OCI-M2 (cell line): ENCODE measurements around the gene RWDD3.

ENCODE experiments used
- DNase-seq: peaks from one replicate; lab custom pipeline; 2025; ENCODE audit not compliant: unreplicated experiment; lab: John Stamatoyannopoulos, UW

RWDD3 gene

DNA sequence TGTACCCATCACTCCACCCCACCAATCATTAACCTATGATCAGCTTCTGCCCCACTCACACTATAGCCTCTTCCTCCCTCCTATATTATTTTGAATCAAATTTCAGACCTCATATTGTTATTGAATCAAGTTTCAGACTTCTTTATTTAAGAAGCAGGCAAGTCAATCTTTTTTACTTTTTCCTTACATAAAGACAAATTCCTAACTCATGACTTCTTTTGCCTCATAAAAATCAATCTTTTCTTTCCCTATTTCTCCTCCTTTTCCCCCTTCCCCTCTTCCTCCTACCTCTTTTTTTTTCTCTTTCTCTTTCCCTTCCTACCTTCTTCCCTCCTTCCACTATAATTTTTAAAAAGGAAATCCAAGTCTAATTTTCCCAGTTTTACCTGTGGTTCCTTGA lies 4.3 kb upstream of the RWDD3 start:
- no peak for DNase-seq

- no peak for DNase-seq
These were observed 3.8 kb upstream of the RWDD3 start for GRCh38 chr1:95230256-95230655.

DNA sequence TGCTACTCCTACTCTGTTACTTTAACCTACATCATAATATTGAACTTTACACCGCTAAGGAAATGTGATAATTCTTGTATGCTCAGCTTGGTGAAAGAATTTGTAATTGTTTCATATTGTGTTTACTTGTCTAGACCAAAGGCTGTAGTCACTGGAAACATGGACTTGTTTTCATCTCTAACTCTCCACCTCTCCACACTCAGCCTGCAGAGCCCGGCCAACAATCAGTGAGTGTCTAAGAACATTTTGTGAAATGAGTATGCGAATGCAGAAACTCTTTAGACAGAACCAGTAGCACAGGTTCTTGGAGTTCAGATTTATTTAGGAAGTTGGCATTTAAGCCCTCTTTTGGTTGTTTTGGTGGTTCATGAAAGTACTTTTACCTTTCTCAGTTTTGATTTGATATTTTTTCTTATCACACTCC lies 3.2 kb upstream of the RWDD3 start:
- DNase-seq: no peak

- DNase-seq: no peak
These were observed 1.2 kb upstream of the RWDD3 start for GRCh38 chr1:95232646-95233318.

GRCh38 chr1:95233319-95233736 lies 682 bp upstream of the RWDD3 start:
- DNase-seq: no peak

DNA sequence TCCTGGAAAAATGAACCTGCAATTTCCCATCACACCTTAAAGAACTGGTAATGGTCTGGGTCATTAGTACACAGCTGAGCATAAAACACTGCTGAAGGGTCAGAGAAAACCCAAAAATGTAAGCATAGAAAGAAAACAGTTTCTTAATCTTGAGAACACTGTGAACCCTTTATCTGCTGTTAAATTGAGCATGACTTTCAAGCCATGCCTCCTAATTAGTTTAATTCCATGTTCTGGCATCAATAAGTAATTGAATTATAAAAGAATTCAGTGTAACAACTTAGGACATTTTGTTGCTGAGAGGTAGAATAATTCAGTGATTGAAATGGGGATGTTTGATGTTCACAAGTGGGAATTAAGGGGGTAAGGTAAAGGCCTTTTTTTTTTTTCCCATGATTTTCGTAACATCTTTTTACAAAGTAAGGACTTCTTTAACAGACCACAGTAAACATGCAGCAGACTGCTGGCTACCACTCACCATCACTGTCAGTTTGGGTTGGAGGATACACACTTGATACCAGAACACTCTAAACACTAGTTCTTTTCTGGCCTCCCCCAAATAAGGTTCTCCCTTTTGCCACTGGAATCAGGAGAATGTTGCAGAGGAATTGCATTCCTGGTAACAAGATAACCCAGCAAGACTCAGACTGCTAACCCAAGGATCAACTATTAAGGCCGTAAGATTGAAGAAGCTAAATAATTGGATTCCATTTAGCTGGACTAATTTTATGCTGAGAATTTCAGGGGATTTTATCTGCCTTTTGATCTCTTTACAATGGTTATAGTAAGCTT lies 3.0 kb downstream of the RWDD3 start:
- no peak for DNase-seq

DNA sequence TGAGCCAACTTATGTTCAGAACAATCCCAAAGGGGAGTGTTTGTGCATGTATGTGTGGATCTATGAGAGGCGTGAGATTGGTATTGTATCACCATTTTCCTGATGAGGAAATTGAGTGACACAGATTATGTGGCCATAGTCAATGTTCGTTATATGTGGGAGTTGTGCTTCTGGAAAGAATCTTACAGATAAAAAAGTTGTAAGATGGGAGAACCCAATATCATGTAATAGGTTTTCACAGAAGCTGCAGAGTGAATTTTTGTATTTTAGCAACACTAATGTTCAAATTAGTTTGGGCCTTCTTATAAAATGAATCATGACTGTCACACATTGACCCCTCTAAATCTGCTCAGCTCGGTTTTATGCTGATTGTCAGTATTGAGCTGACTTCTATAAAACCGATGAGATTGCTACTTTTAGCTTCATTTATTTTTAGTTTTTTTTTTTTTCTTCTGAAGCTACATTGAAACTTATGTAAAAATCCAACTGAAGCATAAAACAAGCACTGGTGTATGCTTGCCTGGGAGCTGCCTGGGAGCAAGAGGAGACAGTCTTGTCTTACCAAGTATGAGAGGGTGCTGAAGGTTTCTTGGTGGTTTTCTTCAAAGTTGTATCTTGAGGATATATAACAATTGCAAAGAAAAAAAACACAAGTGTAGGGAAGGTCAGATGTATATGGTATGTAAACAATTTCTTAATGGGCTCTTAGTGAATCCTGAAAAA lies 4.1 kb downstream of the RWDD3 start:
- no peak for DNase-seq

DNA sequence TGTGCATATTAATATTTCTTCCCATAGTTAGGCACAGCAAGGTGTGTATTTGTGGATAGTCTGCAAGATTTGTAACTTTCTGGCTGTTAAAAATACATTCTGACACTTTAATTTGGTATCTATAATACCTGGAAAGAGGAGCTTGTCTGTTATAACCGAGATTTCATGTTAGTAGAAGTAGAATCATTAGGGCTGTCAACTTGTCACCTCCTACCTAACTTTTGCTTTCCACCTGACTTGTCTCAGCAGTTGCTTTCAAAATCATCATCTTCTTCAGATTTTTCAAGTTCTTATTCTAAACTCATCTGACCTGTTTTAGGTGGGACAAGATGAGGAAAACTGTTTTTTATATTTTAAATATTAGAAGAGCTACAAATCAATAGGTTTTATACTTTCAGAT lies 11.0 kb downstream of the RWDD3 start:
- DNase-seq: no peak

GRCh38 chr1:95246511-95246910 lies 12.5 kb downstream of the RWDD3 start:
- DNase-seq: no peak

DNA sequence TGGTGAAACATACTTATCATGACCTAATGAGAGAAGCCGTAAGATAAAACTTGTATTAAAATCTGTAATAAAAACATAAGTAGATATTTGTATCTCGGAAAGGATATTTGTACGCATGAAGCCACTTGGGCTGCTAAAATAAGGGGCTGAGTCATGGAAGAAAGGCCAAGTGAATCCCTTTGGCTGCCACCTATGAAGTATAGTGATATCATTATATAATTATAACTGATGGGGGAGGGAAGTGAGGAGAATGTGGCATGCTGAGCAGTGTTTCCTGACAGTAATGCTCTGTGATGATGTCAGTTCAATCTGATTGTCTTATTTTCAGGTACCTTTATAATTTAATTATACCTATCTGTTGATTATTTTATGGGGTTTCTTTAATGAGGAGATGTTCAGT lies 13.6 kb downstream of the RWDD3 start:
- DNase-seq: no peak

- no peak for DNase-seq
These were observed 15.9 kb downstream of the RWDD3 start for GRCh38 chr1:95249916-95250315.

- no peak for DNase-seq
These were observed 18.4 kb downstream of the RWDD3 start for GRCh38 chr1:95252422-95252821.

- no peak for DNase-seq
These were observed 20.9 kb downstream of the RWDD3 start for GRCh38 chr1:95254959-95255358.

DNA sequence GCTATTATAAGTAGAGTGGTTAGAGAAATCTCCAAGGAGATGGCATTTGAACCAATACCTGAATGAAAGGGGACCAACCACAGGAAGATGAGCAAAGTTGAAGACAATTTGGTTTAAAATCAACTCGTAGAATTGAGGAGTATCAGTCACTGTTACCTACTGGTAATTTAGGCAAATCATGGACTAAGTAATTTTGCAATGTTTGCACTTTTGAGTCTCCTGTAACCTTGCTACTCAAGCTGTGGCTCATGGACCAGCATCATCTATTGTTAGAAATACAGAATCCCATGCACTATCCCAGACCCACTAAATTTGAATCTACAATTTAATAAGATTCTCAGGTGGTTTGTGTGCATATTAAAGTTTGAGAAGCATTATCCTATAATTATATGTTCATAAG lies 21.8 kb downstream of the RWDD3 start:
- DNase-seq: no peak

GRCh38 chr1:95257758-95258157 lies 23.7 kb downstream of the RWDD3 start:
- DNase-seq: no peak

DNA sequence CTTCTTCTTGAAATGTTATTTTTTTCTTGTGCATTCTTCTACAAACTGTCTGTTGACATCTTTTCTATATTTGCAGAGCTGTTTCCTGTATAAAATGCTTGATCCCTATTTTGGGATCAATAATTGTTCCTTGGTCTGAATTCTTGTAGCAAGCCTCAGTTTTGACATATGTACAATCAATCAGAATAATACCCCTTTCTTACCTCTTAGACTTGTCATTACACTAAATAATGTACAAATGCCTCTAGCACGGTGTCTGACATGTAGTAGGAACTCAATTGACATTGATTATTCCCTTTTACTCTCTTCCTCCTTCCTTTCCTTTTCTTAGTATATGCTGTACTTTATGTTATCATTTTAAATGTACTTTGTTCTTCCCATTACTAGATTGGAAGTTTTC lies 25.2 kb downstream of the RWDD3 start:
- no peak for DNase-seq

DNA sequence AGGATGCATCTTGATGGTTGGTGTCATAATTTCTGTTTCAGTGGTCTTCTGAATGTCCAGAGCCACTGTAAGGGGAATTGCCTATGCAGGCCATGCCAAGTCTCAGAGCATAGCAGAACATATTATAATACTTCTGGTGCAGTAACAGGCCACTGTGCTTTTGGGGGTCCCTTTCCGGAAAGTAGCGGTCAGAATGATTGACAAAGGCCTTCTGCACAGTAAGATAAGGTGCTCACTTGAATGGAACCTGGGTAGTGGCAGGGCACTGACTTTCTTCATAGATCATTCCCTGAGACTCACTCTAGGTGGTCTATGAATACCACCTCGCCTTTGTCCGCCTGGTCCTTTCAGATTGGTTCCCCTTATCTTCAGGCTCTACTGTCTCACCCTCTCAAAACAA lies 28.9 kb downstream of the RWDD3 start:
- no peak for DNase-seq

- no peak for DNase-seq
These were observed 29.4 kb downstream of the RWDD3 start for GRCh38 chr1:95263450-95263849.

- DNase-seq: no peak
These were observed 31.1 kb downstream of the RWDD3 start for GRCh38 chr1:95265106-95265505.

DNA sequence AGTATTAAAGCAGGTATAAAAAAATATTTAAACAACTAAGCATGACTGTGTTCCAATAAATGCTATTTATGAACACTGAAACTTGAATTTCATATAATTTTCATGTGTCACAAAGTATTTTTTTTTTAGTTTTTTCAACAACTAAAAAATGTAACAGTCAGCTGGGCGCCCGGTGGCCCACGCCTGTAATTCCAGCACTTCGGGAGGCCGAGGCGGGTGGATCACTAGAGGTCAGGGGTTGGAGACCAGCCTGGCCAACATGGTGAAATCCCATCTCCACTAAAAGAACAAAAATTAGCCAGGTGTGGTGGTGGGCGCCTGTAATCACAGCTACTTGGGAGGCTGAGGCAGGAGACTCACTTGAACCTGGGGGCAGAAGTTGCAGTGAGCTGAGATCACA lies 42.4 kb downstream of the RWDD3 start:
- DNase-seq: no peak

DNA sequence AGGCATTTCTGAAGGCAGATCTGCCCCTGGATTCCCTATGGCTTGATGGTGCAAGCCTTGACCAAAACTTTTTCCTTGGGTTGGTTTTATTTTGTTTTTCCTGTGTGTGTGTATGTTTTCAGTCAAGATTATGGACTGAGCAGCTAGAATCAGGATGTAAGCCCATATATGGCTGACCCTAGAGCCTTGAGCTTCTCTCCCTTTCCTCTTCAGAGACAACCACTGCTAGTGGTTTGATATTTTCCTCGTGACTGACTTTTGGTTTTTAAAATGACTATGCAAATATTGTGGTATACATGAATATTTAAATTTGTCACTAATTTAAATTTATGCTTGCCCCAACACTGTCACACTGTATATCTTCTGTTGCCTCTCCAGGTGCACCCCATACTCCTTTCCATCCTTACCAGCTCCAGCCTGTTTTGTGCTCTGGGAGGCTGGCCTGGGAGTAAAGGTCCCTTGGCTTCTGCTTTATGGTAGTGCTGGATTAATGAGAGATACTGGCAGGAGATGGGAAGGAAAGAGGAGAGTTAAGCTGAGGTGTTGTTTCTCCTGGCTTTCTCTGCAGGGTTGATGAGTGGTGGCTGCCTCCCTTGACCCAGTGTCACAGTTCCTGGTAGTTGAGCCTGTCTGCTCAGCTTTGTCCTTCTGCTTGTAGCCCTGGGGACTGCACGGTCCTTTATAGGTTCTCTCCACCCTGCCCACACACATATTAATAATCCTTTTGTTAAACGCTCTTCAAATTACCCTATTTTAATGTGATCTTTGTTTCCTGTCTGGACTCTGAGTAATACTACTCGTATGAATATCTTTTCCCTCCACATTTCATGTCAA lies 44.4 kb downstream of the RWDD3 start:
- no peak for DNase-seq
